Tibial nerve (tissue), 4 donors: Measurements from ENCODE around the gene LTO1. TPM values are rescaled to one million over a fixed set of nuclear protein-coding genes. Genes with fewer than 3 reads are reported as not detected.

Experiments used
- DNase-seq, 2 donors: peaks; one replicate each; pipeline ENCODE4 v3.0.0-alpha.2; 2019; ENCODE audit warnings: low spot score in 2 of 2
- H3K27ac ChIP-seq, 4 donors: fragments of 200-600 bp; sonication (generic) in 3 of 4; one replicate each; pipeline ENCODE4 v1.5.1; 2017 to 2019; ENCODE audit warnings: mild to moderate bottlenecking in 1 of 4
- H3K27me3 ChIP-seq, 2 donors: fragments of 200-600 bp; sonication (generic) in 1 of 2; one replicate each; pipeline versions ENCODE4 v1.5.1 to v1.6.0; 2017 to 2019
- H3K36me3 ChIP-seq, 3 donors: fragments of 200-600 bp; sonication (generic); one replicate each; pipeline ENCODE4 v1.5.1; 2018 to 2019
- H3K4me1 ChIP-seq, 4 donors: fragments of 200-600 bp; sonication (generic) in 3 of 4; one replicate each; pipeline ENCODE4 v1.5.1; 2017 to 2019
- H3K4me3 ChIP-seq, 4 donors: fragments of 200-600 bp; sonication (generic) in 3 of 4; one replicate each; pipeline ENCODE4 v1.5.1; 2017 to 2019; ENCODE audit warnings: mild to moderate bottlenecking in 1 of 4, moderate library complexity in 1 of 4
- H3K9me3 ChIP-seq, 4 donors: fragments of 200-600 bp; sonication (generic) in 3 of 4; one replicate each; pipeline ENCODE4 v1.5.1; 2017 to 2019
- EP300 ChIP-seq, 2 donors: sonication (generic); formaldehyde crosslinking; IDR thresholded peaks; one replicate each; pipeline ENCODE4 v1.6.1; 2017; ENCODE audit warnings: antibody characterized with exemption in 2 of 2, mild to moderate bottlenecking in 1 of 2
- POLR2A ChIP-seq, 2 donors: fragments of 450-650 bp; IDR thresholded peaks; one replicate each; pipeline ENCODE4 v1.6.1; 2017; ENCODE audit warnings: antibody characterized with exemption in 2 of 2, mild to moderate bottlenecking in 2 of 2, moderate library complexity in 2 of 2
- WGBS, 2 donors: methylation state at CpG; one replicate each; pipeline ENCODE4 v1.1.5; 2018; 5-methylcytosine and 5-hydroxymethylcytosine counted together
- total RNA-seq, 4 donors: library from RNA; depleted of rRNA; stranded (reverse); fragments of >200 nt; gene quantifications; one replicate each; pipeline ENCODE4 v1.1.0, GENCODE V29; 2016
- TF ChIP-seq, protein P1 (sequence below), 5 experiments: fragments of 200-600 bp in 3 of 5; fragments of 450-650 bp in 2 of 5; sonication (generic) in 3 of 5; IDR thresholded peaks; one replicate each; pipeline ENCODE4 v1.5.1; 2016 to 2019; ENCODE audit warnings: antibody characterized with exemption in 5 of 5, mild to moderate bottlenecking in 3 of 5, moderate library complexity in 2 of 5

Gene LTO1, protein sequence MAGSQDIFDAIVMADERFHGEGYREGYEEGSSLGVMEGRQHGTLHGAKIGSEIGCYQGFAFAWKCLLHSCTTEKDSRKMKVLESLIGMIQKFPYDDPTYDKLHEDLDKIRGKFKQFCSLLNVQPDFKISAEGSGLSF
- total RNA-seq, result 10 to 100 TPM; 22.5 to 29.9 (median 23.1) TPM

DNA sequence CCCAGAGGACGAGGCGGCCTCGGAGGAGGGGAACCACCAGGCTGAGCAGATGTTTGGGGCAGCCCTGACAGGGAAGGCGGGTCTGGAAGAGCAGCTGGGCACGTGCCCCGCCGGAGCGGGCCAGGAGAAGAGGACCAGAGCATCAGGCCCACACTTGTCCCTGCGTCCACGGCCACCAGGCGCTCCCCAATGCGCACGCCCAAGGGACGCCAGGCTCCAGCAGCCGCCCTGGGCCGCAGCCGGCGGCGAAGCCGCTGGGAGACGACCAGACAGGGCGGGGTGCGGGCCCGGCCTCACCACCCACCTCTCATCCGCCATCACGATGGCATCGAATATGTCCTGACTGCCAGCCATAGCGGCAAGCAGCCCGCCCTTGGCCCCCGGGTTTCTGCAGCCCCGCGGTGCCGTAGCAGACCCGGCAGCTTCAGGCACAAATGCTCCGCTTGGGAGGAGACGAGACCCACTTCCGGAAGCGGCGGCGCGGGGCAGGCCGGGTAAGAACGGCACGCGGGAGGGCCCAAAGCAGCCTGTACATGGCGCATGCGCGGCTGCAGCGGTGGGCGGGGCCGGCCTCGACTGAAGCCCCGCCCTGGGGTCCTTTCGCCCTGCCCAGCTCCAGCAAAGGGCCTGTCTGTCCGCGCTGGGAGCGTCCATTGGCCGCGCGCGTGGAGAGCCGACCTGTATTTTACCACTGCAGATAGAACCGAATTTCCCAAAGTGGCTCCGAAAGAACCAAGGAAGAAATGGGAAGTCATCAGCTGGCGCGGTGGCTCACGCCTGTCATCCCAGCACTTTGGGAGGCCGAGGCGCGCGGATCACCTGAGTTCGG is at the start of gene LTO1:
LTO1 (minus strand) TSS at position 468 of the 829 bp plus-strand sequence; CDS start at position 354, 114 bp downstream.
- Histone ChIP-seq H3K4me1 (peaks cover 0 to 32% (median 18%) of the 10 kb centered on the region in 4 donors), H3K4me3 (peak within 1 kb of the TSS; percentile 69 to 100 (median 86)), H3K27ac (peak within 1 kb of the TSS; percentile 18 to 90 (median 84)), H3K9me3 (no peaks in the 10 kb centered on the region), H3K27me3 (no peaks in the 10 kb centered on the region), H3K36me3 (peaks cover 0 to 27% (median 14%) of the 10 kb centered on the region in 3 donors)
- TF ChIP-seq EP300 (IDR thresholded peaks at IDR 0.05) (peak; percentile 88 to 96), POLR2A (IDR thresholded peaks at IDR 0.05) (peak in 1 of 2 donors; percentile 51)
- TF ChIP-seq, protein P1, sequence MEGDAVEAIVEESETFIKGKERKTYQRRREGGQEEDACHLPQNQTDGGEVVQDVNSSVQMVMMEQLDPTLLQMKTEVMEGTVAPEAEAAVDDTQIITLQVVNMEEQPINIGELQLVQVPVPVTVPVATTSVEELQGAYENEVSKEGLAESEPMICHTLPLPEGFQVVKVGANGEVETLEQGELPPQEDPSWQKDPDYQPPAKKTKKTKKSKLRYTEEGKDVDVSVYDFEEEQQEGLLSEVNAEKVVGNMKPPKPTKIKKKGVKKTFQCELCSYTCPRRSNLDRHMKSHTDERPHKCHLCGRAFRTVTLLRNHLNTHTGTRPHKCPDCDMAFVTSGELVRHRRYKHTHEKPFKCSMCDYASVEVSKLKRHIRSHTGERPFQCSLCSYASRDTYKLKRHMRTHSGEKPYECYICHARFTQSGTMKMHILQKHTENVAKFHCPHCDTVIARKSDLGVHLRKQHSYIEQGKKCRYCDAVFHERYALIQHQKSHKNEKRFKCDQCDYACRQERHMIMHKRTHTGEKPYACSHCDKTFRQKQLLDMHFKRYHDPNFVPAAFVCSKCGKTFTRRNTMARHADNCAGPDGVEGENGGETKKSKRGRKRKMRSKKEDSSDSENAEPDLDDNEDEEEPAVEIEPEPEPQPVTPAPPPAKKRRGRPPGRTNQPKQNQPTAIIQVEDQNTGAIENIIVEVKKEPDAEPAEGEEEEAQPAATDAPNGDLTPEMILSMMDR (IDR thresholded peaks at IDR 0.05), result peak in 1 of 5 experiments; percentile 56
- peak; percentile 92 for DNase-seq
- 5% methylated on average over 53 to 71 of the region's 72 CpGs for WGBS, 2 donors

DNA sequence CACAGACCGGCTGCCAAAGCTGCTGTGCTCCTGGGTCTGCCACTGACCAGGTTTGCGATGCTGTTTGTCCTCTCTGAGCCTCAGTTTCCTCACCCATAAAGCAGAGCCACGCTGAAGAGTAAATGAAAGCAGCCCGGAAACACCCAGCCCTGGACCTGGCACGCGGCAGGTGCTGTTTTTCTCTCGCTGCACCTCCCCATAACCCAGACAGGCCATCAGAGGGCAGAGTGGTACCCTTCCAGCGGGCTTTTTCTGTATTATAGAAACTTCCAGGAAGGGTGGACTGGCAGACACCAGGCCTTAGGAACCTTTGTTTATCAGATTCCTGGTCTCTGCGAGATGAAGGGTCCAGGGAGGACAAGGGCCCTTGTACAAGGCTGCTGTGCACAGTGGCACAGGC is 46.6 kb upstream of the LTO1 start:
- TF ChIP-seq POLR2A (IDR thresholded peaks at IDR 0.05), result no peak
- TF ChIP-seq, protein P1 (IDR thresholded peaks at IDR 0.05), result peak in 1 of 5 experiments; percentile 13
- no peak for TF ChIP-seq EP300 (IDR thresholded peaks at IDR 0.05)
- Histone ChIP-seq H3K36me3 (no peaks in the 10 kb centered on the region), H3K4me1 (peaks cover 0 to 9% (median 0%) of the 10 kb centered on the region in 4 donors), H3K27me3 (peaks cover 0 to 47% of the 10 kb centered on the region in 2 donors), H3K4me3 (no peak overlapping the region), H3K9me3 (no peaks in the 10 kb centered on the region), H3K27ac (no peak overlapping the region)
- 53 to 64% methylated on average over 9 of the region's 9 CpGs for WGBS, 2 donors
- DNase-seq, result no peak

DNA sequence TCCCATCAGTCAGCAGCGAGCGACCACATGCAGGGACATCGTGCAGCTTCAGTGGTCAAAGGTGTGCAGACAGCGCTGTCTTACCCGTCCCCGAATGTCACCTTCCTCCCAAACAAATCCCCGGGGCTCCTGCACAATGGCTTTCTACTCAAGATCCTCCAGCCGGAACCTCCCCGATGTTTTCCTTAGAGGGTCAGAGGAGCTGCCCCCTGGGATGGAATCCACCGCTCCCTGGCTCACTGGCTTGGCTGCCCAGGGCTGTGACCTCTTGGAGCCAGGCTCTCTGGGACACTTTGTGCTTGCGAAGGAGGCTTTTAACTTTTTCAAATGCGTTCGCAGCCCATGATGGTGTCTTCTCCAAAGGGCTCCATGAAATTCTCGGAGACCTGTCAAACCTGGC is 46.0 kb upstream of the LTO1 start:
- TF ChIP-seq POLR2A (IDR thresholded peaks at IDR 0.05), result no peak
- TF ChIP-seq, protein P1 (IDR thresholded peaks at IDR 0.05), result no peak
- TF ChIP-seq EP300 (IDR thresholded peaks at IDR 0.05), result no peak
- peaks cover 0 to 9% (median 0%) of the 10 kb centered on the region in 4 donors for H3K4me1 ChIP-seq
- peaks cover 0 to 51% of the 10 kb centered on the region in 2 donors for H3K27me3 ChIP-seq
- H3K9me3 ChIP-seq, result no peaks in the 10 kb centered on the region
- H3K4me3 ChIP-seq, result no peak overlapping the region
- no peak for DNase-seq
- H3K36me3 ChIP-seq, result no peaks in the 10 kb centered on the region
- H3K27ac ChIP-seq, result no peak overlapping the region
- WGBS, 2 donors, result 38 to 43% methylated on average over 14 of the region's 14 CpGs

DNA sequence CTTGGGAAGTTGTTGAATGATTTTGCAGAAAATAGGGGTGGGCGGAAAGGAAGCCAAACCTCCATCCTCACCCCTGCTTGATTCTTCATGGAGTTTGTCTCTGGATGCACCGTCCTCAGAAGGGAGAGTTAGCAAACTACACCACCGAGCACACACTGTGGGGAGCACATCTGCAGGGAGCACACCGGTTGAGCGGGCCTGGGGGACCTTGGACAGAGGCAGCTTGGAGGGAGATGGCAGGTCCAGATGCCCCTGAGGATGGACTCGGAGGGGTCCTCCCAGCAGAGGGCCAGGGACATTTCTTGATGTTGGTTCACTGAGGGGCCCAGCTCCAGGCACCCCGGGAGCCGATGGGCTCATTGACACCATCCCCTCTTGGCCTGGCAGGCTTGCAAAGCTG is 43.8 kb upstream of the LTO1 start:
- peaks cover 0 to 9% (median 0%) of the 10 kb centered on the region in 4 donors for H3K4me1 ChIP-seq
- TF ChIP-seq EP300 (IDR thresholded peaks at IDR 0.05) (no peak), POLR2A (IDR thresholded peaks at IDR 0.05) (no peak)
- TF ChIP-seq, protein P1 (IDR thresholded peaks at IDR 0.05), result no peak
- H3K27me3 ChIP-seq, result peaks cover 0 to 49% of the 10 kb centered on the region in 2 donors
- no peak for DNase-seq
- no peak overlapping the region for H3K4me3 ChIP-seq
- no peaks in the 10 kb centered on the region for H3K36me3 ChIP-seq
- no peaks in the 10 kb centered on the region for H3K9me3 ChIP-seq
- H3K27ac ChIP-seq, result no peak overlapping the region
- WGBS, 2 donors, result 81 to 82% methylated on average over 7 to 8 of the region's 8 CpGs

DNA sequence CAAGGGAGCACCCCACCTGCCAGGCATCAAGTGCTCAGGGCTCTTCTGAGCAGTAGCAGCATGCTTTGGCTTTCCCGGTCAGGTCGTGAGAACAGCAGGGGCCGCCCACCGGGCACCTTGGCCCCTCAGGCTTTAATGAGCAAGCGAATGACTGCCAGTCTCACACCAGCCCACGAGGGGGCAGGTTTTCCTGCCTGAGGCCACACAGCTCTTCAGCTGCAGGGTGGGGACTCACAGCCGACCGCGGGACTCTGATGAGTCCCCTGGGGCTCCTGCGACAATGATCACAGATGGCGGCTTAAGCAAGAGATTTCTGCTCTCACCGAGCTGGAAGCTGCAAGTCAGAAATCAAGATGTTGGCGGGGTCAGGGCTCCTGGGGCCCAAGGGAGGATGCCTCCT is 43.0 kb upstream of the LTO1 start:
- peaks cover 0 to 46% of the 10 kb centered on the region in 2 donors for H3K27me3 ChIP-seq

More for the DNA sequence above, 43.0 kb upstream of the LTO1 start:
- DNase-seq, result no peak
- Histone ChIP-seq H3K9me3 (no peaks in the 10 kb centered on the region), H3K4me1 (peaks cover 0 to 9% (median 0%) of the 10 kb centered on the region in 4 donors), H3K27ac (no peak overlapping the region), H3K36me3 (no peaks in the 10 kb centered on the region), H3K4me3 (no peak overlapping the region)
- TF ChIP-seq EP300 (IDR thresholded peaks at IDR 0.05), result no peak
- TF ChIP-seq, protein P1 (IDR thresholded peaks at IDR 0.05), result peak in 3 of 5 experiments; percentile 20 to 51 (median 23)
- no peak for TF ChIP-seq POLR2A (IDR thresholded peaks at IDR 0.05)
- 6% methylated on average over 7 to 10 of the region's 13 CpGs for WGBS, 2 donors
